Panc1 (cell line): Measurements from ENCODE around the gene MICALL1. TPM values are rescaled to one million over a fixed set of nuclear protein-coding genes. Genes with fewer than 3 reads are reported as not detected.

Experiments
- ATAC-seq: fragments of 200-7000 bp; cut with Tn5 transposase; 2 replicates; pipeline ENCODE4 v1.9.1; 2020; ENCODE audit warnings: mild to moderate bottlenecking, moderate library complexity
- BruUV-seq: library from RNA; stranded (reverse); fragments of 400-500 nt; replicated peaks from 2 replicates; lab custom pipeline; 2021; lab: Mats Ljungman, UMichigan
- CTCF ChIA-PET: fragments of 300-600 bp; sonication (Branson Sonifier 250); formaldehyde crosslinking; loops from one replicate; lab custom pipeline; 2022; ENCODE audit warnings: antibody characterized with exemption; lab: Charles Lee
- POLR2A ChIA-PET: fragments of 300-600 bp; sonication (Branson Sonifier 250); formaldehyde crosslinking; loops from one replicate; lab custom pipeline; 2022; ENCODE audit warnings: antibody characterized with exemption; lab: Charles Lee
- DNase-seq: peaks from one replicate; pipeline ENCODE4 v3.0.0-alpha.2; 2010; ENCODE audit warnings: low read depth, low spot score
- H3K27ac ChIP-seq: 2 replicates; pipeline ENCODE4 v1.5.1; 2011; ENCODE audit warnings: mild to moderate bottlenecking, low read length, inconsistent platforms
- H3K27me3 ChIP-seq: fragments of 200-500 bp; sonication (Bioruptor generic); 2 replicates; pipeline ENCODE4 v1.6.0; 2014; ENCODE audit warnings: low read length, inconsistent platforms; ENCODE audit not compliant: control insufficient read depth, insufficient read depth
- H3K36me3 ChIP-seq: fragments of 200-500 bp; sonication (Bioruptor generic); 2 replicates; pipeline ENCODE4 v1.5.1; 2014; ENCODE audit warnings: inconsistent platforms, mild to moderate bottlenecking, low read length, moderate library complexity; ENCODE audit not compliant: control insufficient read depth, insufficient read depth
- H3K4me1 ChIP-seq: 2 replicates; pipeline ENCODE4 v1.5.1; 2011; ENCODE audit warnings: inconsistent platforms, mild to moderate bottlenecking, low read length, moderate library complexity; ENCODE audit not compliant: control insufficient read depth, insufficient read depth
- H3K4me3 ChIP-seq, 2 experiments: 2 replicates each; pipeline ENCODE4 v1.5.1; 2011 to 2012; ENCODE audit warnings: low read depth in 2 of 2, low read length in 2 of 2, mild to moderate bottlenecking in 2 of 2, inconsistent platforms in 1 of 2, moderate library complexity in 1 of 2
- H3K9me3 ChIP-seq: fragments of 200-500 bp; sonication (Bioruptor generic); 2 replicates; pipeline ENCODE4 v1.5.1; 2014; ENCODE audit warnings: low read depth, mild to moderate bottlenecking, inconsistent platforms, low read length, moderate library complexity; ENCODE audit not compliant: control insufficient read depth, insufficient read depth
- CTCF ChIP-seq: fragments of 450-650 bp; IDR thresholded peaks from 2 replicates; pipeline ENCODE4 v1.5.1; 2017; ENCODE audit warnings: mild to moderate bottlenecking
- POLR2AphosphoS5 ChIP-seq: IDR thresholded peaks from 2 replicates; pipeline ENCODE4 v1.6.1; 2012; ENCODE audit warnings: mild to moderate bottlenecking, low read depth, low read length, moderate library complexity
- REST ChIP-seq, 2 experiments: IDR thresholded peaks; 2 replicates each; pipeline ENCODE4 v1.6.1; 2011 to 2012; ENCODE audit warnings: low read depth in 2 of 2, control low read depth in 1 of 2, low read length in 1 of 2, mild to moderate bottlenecking in 1 of 2, moderate library complexity in 1 of 2; ENCODE audit not compliant: insufficient read depth in 1 of 2
- SIN3A ChIP-seq: IDR thresholded peaks from 2 replicates; pipeline ENCODE4 v1.6.1; 2012; ENCODE audit warnings: low read depth, mild to moderate bottlenecking, low read length, moderate library complexity, borderline replicate concordance; ENCODE audit not compliant: insufficient read depth
- TCF7L2 ChIP-seq: IDR thresholded peaks from 2 replicates; pipeline ENCODE4 v1.6.1; 2011; ENCODE audit warnings: mild to moderate bottlenecking, low read depth, low read length, inconsistent platforms
- in situ Hi-C: cut with HindIII; loops from 2 replicates; pipeline ENCODE4 v1.10.0; 2016; ENCODE audit warnings: low sequenced_read_pairs, low pct_unique_long_range_greater_than_20kb
- intact Hi-C: fragments of 100-400 bp; cut with micrococcal nuclease; formaldehyde crosslinking; loops from one replicate; pipeline ENCODE4 v1.10.0; 2022; ENCODE audit not compliant: unreplicated experiment
- total RNA-seq: library from RNA; stranded (reverse); gene quantifications from one replicate; pipeline ENCODE4 v1.2.1, GENCODE V29; 2021; ENCODE audit not compliant: unreplicated experiment

The MICALL1 gene
- total RNA-seq, 1 experiment from 2014 or later = 34.5 TPM

DNA sequence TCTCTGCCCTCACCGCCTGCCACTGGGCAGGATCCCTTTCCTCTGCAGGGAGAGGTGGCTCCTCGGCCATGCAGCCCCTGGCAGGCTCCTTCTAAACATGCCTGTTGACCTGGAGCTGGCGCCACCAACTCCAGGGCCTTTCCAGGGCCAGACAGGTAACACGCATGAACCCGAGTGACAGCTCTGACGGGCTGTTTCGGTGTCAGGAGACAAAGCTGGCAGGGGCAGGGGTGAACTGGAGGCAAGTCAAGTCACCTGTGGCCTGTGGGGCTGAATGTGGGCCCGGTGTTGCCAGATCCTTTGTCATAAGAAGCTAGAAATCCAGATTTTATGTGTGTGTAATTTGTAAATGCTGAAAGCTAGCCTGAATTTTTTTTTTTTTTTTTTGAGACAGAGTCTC lies 36.0 kb downstream of the MICALL1 start:
- H3K27ac ChIP-seq = no peak overlapping the region
- BruUV-seq = no TSS peak
- TF ChIP-seq REST (IDR thresholded peaks at IDR 0.05; ENCODE audit: insufficient read depth in 1 of 2, low read depth in 2 of 2, low read length in 1 of 2) = no peak
- TF ChIP-seq SIN3A = no peak
- TF ChIP-seq POLR2AphosphoS5 = no peak
- TF ChIP-seq CTCF = no peak
- no peak for TF ChIP-seq TCF7L2
- intact Hi-C loops = no loop called here
- DNase-seq (no peak), ATAC-seq (no peak)
- H3K4me3 ChIP-seq = no peak overlapping the region
- ChIA-PET POLR2A (no interaction called here), CTCF (no interaction called here)
- no peaks in the 10 kb centered on the region for H3K27me3 ChIP-seq
- H3K4me1 ChIP-seq = no peaks in the 10 kb centered on the region
- in situ Hi-C loops = no loop called here
- H3K9me3 ChIP-seq = no peaks in the 10 kb centered on the region
- no peaks in the 10 kb centered on the region for H3K36me3 ChIP-seq

DNA sequence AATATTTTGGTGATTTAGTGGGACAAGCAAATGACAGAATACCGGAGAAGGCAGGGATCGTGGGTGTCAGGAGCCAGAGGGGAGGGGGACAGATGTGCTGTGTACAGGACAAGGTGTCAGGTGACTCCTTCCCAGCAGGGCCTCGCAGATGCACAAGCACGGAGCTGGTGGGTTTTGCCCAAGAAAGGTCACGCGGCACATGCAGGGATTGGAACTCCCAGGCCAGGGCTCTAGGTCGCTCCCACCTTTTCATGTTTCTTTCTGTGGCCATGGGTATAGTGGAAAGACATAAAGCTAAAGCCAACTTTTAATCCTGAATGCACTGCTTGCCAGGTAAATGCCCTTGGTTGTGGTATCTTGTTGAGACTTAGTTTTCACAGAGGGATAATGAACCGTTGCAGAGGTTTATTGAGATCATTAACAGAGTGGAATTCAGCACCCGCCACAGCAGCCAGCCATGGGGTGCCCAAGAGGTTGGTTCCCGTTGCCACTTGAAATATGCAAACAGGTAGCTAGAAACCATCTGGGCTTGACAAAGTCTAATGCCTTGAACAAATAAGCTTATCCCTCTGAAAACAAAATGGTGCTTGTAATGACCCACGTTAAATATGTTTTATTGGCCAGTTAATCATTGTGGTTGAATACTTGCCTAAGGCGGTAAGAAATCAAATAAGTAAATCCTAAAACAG lies 37.2 kb downstream of the MICALL1 start:
- in situ Hi-C loops = no loop called here
- Histone ChIP-seq H3K9me3 (no peaks in the 10 kb centered on the region), H3K36me3 (no peaks in the 10 kb centered on the region), H3K4me3 (no peak overlapping the region), H3K27ac (no peak overlapping the region), H3K27me3 (no peaks in the 10 kb centered on the region), H3K4me1 (no peaks in the 10 kb centered on the region)
- intact Hi-C loops = no loop called here
- ATAC-seq (no peak), DNase-seq (no peak)
- CTCF ChIA-PET = no interaction called here
- TF ChIP-seq TCF7L2 (no peak), CTCF (no peak), POLR2AphosphoS5 (no peak), SIN3A (no peak), REST (IDR thresholded peaks at IDR 0.05; ENCODE audit: insufficient read depth in 1 of 2, low read depth in 2 of 2, low read length in 1 of 2) (no peak)
- TSS peak; percentile 64 for BruUV-seq
- POLR2A ChIA-PET = no interaction called here
